Subcutaneous adipose tissue (tissue), 4 donors: ENCODE results near the gene OVCA2. TPM values are rescaled to one million over a fixed set of nuclear protein-coding genes. Genes with fewer than 3 reads are reported as not detected.
A peak's percentile ranks its signal among the peaks of the same experiment; 100 is the strongest.

Experiments used
- CTCF ChIP-seq: fragments of 450-650 bp; IDR thresholded peaks from one replicate; pipeline ENCODE4 v1.5.1; 2016; ENCODE audit warnings: low read depth, mild to moderate bottlenecking, control low read depth, antibody characterized with exemption, moderate library complexity
- small RNA-seq: library from RNA; depleted of rRNA; stranded (forward); fragments of <200 nt; gene quantifications from one replicate; pipeline ENCODE3, GENCODE V24; 2016
- total RNA-seq, 4 donors: library from RNA; depleted of rRNA; stranded (reverse); fragments of >200 nt; gene quantifications; one replicate each; pipeline ENCODE4 v1.1.0, GENCODE V29; 2016

OVCA2 gene
- total RNA-seq, 4 donors from 2014 or later = 26.9 to 30.8 (median 29.5) TPM

GRCh38 chr17:2090210-2090641, 48.4 kb downstream of the OVCA2 start:
- TF ChIP-seq CTCF = no peak

- TF ChIP-seq CTCF = no peak
Observed at GRCh38 chr17:2090804-2091534, 49.1 kb downstream of the OVCA2 start.

- no peak for TF ChIP-seq CTCF
Observed at GRCh38 chr17:2092253-2092652, 50.4 kb downstream of the OVCA2 start.

Small RNAs within 50 kb of the gene (small RNA-seq; reads per million reads assigned to genes)
- gene AC090617.9 = not detected
- gene MIR132 = 31.3 reads per million, percentile 95 among the genes with 10 or more reads in this experiment
- gene MIR212 = 10.0 reads per million, percentile 89 among the genes with 10 or more reads in this experiment
- gene OVCA2 = not detected

Other genes with a start within 250 kb of the OVCA2 start
- gene SMYD4, start 212.1 kb upstream of the OVCA2 start, total RNA-seq = 10 to 100 TPM; 14.7 to 35.6 (median 19.8) TPM
- gene RPA1, start 212.0 kb upstream of the OVCA2 start, total RNA-seq = 10 to 100 TPM; 29.3 to 34.3 (median 31.1) TPM
- gene RTN4RL1, start 16.7 kb upstream of the OVCA2 start, total RNA-seq = 10 to 100 TPM in 2 of 4 donors, 1 to 10 TPM in 2; 4.2 to 11.9 (median 9.8) TPM
- gene DPH1, start 11.9 kb upstream of the OVCA2 start, total RNA-seq = 10 to 100 TPM; 23.5 to 33.7 (median 25.0) TPM
- gene HIC1, start 13.1 kb downstream of the OVCA2 start, total RNA-seq = 10 to 100 TPM in 2 of 4 donors, 1 to 10 TPM in 2; 3.6 to 26.8 (median 10.0) TPM